DND-41 (cell line): Measurements from ENCODE around the gene RGMA.

Experiments
- CTCF ChIP-seq: IDR thresholded peaks from 2 replicates; pipeline ENCODE4 v1.5.1; 2012; ENCODE audit warnings: borderline replicate concordance, low read length, moderate library complexity, mild to moderate bottlenecking; ENCODE audit not compliant: poor library complexity, severe bottlenecking; ENCODE audit errors: extremely low read depth
- EZH2 ChIP-seq: IDR thresholded peaks from 3 replicates; pipeline ENCODE4 v1.6.1; 2012; ENCODE audit warnings: borderline replicate concordance, low read depth, mild to moderate bottlenecking, moderate library complexity, low read length, inconsistent platforms; ENCODE audit not compliant: severe bottlenecking

DNA sequence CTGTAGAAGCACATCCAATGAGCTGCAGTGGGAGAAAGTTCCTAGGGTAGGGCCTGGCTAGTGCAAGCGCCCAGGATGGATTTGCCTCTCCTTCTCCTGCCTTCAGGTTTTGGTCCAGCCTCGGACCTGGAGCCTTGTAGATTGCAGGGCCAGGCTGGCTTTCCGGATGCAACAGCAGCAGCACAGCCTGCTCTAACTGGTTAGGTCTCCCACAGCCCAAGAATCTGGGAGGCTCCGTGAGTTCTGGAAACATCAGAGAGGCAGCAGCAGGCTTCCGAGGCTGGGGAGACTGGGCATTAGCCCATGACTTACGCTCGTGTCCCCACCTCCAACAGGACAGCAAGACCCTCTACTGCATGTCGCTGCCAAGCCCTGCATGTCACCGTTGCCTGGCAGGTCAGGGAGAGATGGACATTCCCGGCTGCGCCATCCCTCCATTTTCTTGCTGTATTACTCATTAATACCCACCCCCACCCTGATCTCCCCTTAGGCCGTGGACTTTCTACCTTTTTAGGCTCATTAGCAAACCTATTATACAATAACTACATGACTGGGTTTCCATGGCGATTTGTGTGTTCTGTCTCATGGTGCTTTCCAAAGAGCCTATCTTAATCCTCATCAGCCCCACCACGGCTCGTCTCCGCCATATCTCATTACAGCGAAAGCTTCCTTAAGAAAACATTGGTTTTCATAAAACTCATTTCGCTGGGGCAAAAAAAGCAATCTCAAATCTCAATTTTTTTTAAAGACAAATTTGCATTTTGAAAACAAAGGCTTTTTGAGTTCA, 40.9 kb upstream of the RGMA start:
- no peak for TF ChIP-seq CTCF
- no peak for TF ChIP-seq EZH2
